Testis (tissue), 2 donors: ENCODE results near the gene ADAMTS6.

Experiments
- POLR2A ChIP-seq: fragments of 450-650 bp; IDR thresholded peaks from one replicate; pipeline ENCODE4 v1.6.1; 2017; ENCODE audit warnings: antibody characterized with exemption, mild to moderate bottlenecking, moderate library complexity
- TF ChIP-seq, protein P1 (sequence below), 3 experiments: fragments of 450-650 bp in 2 of 3; fragments of 200-600 bp in 1 of 3; sonication (generic) in 1 of 3; IDR thresholded peaks; one replicate each; pipeline ENCODE4 v1.5.1; 2016 to 2019; ENCODE audit warnings: antibody characterized with exemption in 3 of 3, mild to moderate bottlenecking in 2 of 3, moderate library complexity in 1 of 3

DNA sequence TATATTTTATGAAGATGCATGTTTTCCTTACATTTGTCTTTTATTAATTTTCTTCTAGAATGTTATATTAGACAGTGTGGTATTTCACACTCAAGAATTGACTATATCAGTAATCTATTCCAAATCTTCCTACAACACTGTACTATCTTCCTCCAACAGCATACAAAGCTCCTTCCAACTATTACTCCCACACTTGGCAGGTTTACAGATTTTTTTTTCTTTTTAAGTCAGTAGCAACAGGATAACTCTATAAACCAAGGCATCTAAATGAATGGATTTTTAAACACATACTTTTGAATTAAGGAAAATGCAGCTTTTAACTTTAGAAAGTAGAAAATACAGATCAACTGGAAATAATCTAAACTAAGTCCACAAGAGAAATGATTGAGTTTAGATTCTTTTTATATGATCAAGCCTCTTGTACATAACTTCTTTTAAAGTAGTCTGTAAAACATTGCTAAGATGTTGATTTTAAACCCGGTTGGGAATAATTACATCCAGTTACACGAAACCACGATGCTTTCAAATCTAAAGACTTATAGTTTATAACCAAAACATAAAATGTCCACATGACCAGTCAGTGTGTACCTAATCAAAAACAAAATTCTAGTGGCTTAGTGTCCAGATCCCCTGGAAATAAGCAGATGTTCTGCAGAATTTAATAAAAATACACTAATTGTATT lies 281.6 kb downstream of the ADAMTS6 start:
- TF ChIP-seq POLR2A = no peak
- TF ChIP-seq, protein P1, sequence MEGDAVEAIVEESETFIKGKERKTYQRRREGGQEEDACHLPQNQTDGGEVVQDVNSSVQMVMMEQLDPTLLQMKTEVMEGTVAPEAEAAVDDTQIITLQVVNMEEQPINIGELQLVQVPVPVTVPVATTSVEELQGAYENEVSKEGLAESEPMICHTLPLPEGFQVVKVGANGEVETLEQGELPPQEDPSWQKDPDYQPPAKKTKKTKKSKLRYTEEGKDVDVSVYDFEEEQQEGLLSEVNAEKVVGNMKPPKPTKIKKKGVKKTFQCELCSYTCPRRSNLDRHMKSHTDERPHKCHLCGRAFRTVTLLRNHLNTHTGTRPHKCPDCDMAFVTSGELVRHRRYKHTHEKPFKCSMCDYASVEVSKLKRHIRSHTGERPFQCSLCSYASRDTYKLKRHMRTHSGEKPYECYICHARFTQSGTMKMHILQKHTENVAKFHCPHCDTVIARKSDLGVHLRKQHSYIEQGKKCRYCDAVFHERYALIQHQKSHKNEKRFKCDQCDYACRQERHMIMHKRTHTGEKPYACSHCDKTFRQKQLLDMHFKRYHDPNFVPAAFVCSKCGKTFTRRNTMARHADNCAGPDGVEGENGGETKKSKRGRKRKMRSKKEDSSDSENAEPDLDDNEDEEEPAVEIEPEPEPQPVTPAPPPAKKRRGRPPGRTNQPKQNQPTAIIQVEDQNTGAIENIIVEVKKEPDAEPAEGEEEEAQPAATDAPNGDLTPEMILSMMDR (IDR thresholded peaks at IDR 0.05) = no peak
